Ishikawa (cell line): ENCODE data around the gene TADA2A.

Experiments
- CEBPB ChIP-seq: IDR thresholded peaks from 2 replicates; pipeline ENCODE4 v1.6.1; 2012
- CREB1 ChIP-seq: IDR thresholded peaks from 2 replicates; pipeline ENCODE4 v1.6.1; 2012; ENCODE audit warnings: low read depth
- EGR1 ChIP-seq: IDR thresholded peaks from 2 replicates; pipeline ENCODE4 v1.6.1; 2012
- EP300 ChIP-seq: IDR thresholded peaks from 2 replicates; pipeline ENCODE4 v1.6.1; 2012; ENCODE audit warnings: borderline replicate concordance
- FOXM1 ChIP-seq: IDR thresholded peaks from 2 replicates; pipeline ENCODE4 v1.6.1; 2012; ENCODE audit warnings: low read depth, borderline replicate concordance
- NFIC ChIP-seq: IDR thresholded peaks from 2 replicates; pipeline ENCODE4 v1.6.1; 2012
- RAD21 ChIP-seq: IDR thresholded peaks from 2 replicates; pipeline ENCODE4 v1.6.1; 2012; ENCODE audit warnings: low read depth
- REST ChIP-seq: IDR thresholded peaks from 2 replicates; pipeline ENCODE4 v1.6.1; 2012; ENCODE audit warnings: low read depth, mild to moderate bottlenecking
- TAF1 ChIP-seq: IDR thresholded peaks from 2 replicates; pipeline ENCODE4 v1.6.1; 2012; ENCODE audit warnings: low read depth, mild to moderate bottlenecking
- TCF12 ChIP-seq: IDR thresholded peaks from 2 replicates; pipeline ENCODE4 v1.6.1; 2012; ENCODE audit warnings: low read depth
- TEAD4 ChIP-seq: IDR thresholded peaks from 2 replicates; pipeline ENCODE4 v1.6.1; 2012
- YY1 ChIP-seq: IDR thresholded peaks from 2 replicates; pipeline ENCODE4 v1.6.1; 2012; ENCODE audit warnings: low read depth
- TF ChIP-seq, protein P1 (sequence below): IDR thresholded peaks from 2 replicates; pipeline ENCODE4 v1.6.1; 2012

GRCh38 chr17:37365589-37365988, 41.1 kb upstream of the TADA2A start:
- TF ChIP-seq YY1 = no peak
- TF ChIP-seq RAD21 = no peak
- TF ChIP-seq TAF1 = no peak
- TF ChIP-seq CEBPB = no peak
- TF ChIP-seq REST = no peak
- TF ChIP-seq EGR1 = no peak
- no peak for TF ChIP-seq EP300
- TF ChIP-seq TEAD4 = no peak
- TF ChIP-seq, protein P1, sequence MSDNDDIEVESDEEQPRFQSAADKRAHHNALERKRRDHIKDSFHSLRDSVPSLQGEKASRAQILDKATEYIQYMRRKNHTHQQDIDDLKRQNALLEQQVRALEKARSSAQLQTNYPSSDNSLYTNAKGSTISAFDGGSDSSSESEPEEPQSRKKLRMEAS = no peak
- no peak for TF ChIP-seq TCF12
- TF ChIP-seq CREB1 = no peak
- TF ChIP-seq FOXM1 = no peak
- no peak for TF ChIP-seq NFIC
